ENCODE measurements around the gene STON2.

The STON2 gene

DNA sequence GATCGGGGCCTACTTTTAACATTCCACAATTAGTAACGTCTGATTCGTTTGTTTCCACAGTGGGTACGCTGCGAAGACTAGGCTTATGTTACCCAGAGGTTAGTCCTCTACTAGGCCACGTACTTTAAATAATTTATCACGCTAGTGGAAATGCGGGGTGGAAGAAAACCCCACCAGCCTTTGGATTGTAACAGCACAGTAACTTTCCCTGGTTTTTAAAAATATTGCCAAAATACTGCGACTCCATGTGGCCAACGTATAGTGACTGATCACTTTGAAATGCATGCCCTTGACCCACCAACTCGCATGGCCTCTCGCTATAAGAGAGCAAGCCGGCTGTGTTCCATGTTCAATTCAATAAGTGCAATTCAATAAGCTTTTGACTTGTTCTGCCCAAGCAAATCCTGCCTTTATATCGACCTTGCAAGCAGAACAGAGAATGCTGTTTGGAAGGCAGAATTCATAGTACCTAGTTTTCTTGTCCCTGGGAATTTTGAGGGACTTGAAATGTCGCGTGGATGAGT lies 178.5 kb downstream of the STON2 start:
- Histone ChIP-seq H3K9me3 (ENCODE audit: low read length) (no peaks in the 10 kb centered on the region), H3K4me1 (ENCODE audit: insufficient read depth, low read length) (peaks cover 25% of the 10 kb centered on the region), H3K4me3 (ENCODE audit: low read length) (peak overlapping the region; percentile 67)

DNA sequence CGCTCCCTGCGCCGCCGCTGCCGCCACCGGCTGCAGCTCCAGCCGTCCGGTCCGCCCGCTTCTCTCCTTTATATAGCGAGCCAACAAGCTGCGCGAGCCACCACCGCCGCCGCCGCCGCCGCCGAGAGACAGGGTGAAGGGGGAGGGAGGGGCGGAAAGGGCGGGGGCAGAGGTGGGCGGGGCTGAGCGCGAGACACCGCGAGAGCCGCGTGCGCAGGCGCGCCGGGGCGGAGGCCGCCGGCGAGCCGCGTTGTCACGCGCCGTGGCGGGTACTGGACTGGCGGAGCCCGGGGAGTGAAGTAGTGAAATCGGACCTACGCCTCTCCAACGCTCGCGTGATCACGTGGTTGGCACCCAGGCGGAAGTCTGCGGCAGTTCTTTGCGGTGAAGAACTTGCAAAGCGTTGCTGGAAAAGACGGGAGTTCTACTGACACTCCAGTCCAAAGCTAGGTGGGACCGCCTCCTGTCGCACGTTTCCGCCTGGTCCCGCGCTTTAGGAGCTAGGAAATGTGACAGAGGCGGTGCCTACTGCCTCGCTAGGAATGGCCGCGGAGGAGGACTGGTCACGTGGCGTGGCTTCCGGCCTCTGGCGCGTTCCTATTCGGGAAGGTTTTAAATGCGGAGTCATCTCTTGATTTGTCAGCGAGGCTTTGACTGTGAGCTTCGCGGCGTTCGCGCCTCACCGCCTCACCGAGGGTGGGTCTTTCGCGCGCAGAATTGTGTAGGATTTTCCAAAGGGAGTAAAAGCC lies 179.1 kb downstream of the STON2 start, which contains the start of gene GTF2A1:
GTF2A1 (minus strand) TSS at position 130 of the 749 bp plus-strand sequence. CDS start 441 bp downstream, outside the sequence.
- H3K4me3 ChIP-seq (ENCODE audit: low read length): peak within 1 kb of the TSS; percentile 97
- H3K36me3 ChIP-seq (ENCODE audit: insufficient read depth, low read length): peaks cover 7% of the 10 kb centered on the region
- peaks cover 25% of the 10 kb centered on the region for H3K4me1 ChIP-seq (ENCODE audit: insufficient read depth, low read length)
- H2AFZ ChIP-seq (ENCODE audit: low read depth, low read length): peak within 1 kb of the TSS; percentile 75
- no peaks in the 10 kb centered on the region for H3K27me3 ChIP-seq (ENCODE audit: insufficient read depth, low read length)
- H3K9me3 ChIP-seq (ENCODE audit: low read length): no peaks in the 10 kb centered on the region

More for the DNA sequence above, 178.5 kb downstream of the STON2 start:
- H3K36me3 ChIP-seq (ENCODE audit: insufficient read depth, low read length): peaks cover 1% of the 10 kb centered on the region
- H2AFZ ChIP-seq (ENCODE audit: low read depth, low read length): peak overlapping the region; percentile 75
- H3K27me3 ChIP-seq (ENCODE audit: insufficient read depth, low read length): no peaks in the 10 kb centered on the region

DNA sequence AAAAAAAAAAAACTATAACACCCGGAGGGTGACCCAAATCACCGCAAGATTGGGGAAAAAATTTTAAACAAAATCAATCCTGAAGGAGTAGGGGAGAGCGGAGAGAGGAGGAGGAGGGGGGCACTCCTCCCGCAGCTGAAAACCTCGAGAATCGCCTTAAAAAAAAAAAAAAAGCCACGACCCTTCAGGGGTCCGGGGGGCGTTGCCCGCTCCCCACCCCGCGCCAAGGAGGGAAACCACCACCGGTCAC lies 179.6 kb downstream of the STON2 start:
- Histone ChIP-seq H3K9me3 (ENCODE audit: low read length) (no peaks in the 10 kb centered on the region), H3K27me3 (ENCODE audit: insufficient read depth, low read length) (no peaks in the 10 kb centered on the region), H2AFZ (ENCODE audit: low read depth, low read length) (no peak overlapping the region), H3K36me3 (ENCODE audit: insufficient read depth, low read length) (peaks cover 12% of the 10 kb centered on the region), H3K4me3 (ENCODE audit: low read length) (peak overlapping the region; percentile 91), H3K4me1 (ENCODE audit: insufficient read depth, low read length) (peaks cover 25% of the 10 kb centered on the region)

DNA sequence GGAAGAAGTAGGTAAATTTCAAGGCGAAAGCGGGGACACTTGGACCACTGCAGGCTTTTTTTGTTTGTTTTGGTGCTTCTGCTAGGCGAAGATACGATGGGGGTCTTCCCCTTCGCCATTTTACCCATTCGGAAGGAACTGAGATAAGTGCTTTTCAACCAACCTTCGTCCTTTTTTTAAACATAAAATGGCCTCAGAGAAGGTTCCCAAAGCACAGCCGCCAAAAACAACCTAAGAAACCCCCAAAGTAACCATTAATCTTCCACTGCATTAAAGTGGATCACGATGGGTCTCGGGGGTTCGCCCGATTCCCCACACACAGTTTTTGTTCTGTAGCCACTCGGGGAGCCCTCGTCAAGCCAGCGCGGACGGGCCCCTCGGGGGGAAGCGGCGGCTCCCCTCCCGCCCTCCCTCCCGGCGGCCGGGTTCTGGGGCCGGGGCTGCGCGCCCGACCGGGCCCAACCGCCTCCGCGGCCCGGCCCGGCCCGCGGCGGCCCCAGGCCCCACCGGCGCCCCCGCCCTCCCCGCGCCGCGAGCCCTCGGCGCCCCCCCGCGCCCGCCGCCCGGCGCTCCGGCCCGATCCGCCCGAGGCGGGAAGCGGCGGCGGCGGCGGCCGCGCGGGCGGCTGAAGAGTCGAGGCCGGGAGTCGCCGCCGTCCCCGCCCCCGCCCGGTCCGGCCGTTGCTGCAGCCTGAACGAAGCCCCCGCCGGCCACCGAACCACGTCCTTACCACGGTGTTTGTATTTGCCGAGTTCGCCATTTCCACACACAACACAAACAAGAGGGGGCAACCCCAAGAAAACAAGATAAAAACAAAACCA lies 180.2 kb downstream of the STON2 start:
- Histone ChIP-seq H2AFZ (ENCODE audit: low read depth, low read length) (no peak overlapping the region), H3K9me3 (ENCODE audit: low read length) (no peaks in the 10 kb centered on the region), H3K4me1 (ENCODE audit: insufficient read depth, low read length) (peaks cover 25% of the 10 kb centered on the region), H3K27me3 (ENCODE audit: insufficient read depth, low read length) (no peaks in the 10 kb centered on the region), H3K4me3 (ENCODE audit: low read length) (peak overlapping the region; percentile 97), H3K36me3 (ENCODE audit: insufficient read depth, low read length) (peaks cover 17% of the 10 kb centered on the region)

DNA sequence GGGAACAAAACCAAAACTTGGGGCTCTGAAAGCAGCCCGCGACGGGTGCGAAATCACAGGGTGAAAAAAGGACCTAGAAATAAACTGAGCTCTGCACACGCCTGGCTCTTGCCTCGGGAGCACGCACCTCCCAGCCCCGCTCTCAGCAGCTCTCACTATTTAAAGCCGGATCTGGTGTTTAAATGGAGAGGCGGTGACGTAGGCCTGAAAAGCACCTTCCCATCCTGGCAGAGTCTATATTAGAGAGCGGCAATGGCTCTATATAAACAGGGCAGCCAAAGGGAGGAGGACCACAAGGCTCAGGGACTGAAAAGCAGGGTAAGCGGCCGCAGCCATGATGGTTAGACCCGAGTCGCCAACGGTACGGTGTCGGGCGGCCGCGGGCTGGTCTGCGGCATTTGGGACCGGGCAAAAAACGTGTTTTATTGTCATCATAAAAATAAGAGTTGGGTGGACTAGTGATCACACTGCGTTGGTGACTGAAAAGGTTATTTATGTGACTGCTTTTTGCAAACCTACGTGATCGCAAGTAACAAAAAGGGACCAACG lies 180.8 kb downstream of the STON2 start:
- Histone ChIP-seq H3K9me3 (ENCODE audit: low read length) (no peaks in the 10 kb centered on the region), H3K4me1 (ENCODE audit: insufficient read depth, low read length) (peaks cover 25% of the 10 kb centered on the region), H2AFZ (ENCODE audit: low read depth, low read length) (no peak overlapping the region), H3K27me3 (ENCODE audit: insufficient read depth, low read length) (no peaks in the 10 kb centered on the region), H3K36me3 (ENCODE audit: insufficient read depth, low read length) (peaks cover 21% of the 10 kb centered on the region), H3K4me3 (ENCODE audit: low read length) (peak overlapping the region; percentile 97)

DNA sequence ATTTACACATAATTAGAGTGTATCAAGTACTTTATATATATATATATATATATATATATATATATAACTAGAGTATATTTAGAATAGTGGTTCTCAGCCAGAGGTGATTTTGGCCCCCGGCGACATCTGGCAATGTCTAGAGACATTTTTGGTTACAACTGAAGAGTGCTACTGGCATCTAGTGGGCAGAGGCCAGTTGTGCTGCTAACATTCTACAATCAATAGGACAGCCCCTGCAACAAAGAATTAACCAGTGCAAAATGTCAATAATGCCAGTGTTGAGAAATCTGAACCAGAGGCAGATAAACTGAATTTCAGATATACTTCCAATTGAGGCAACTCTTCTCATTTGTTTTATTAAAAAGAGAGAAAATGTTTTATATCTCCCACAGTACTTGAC lies 188.3 kb downstream of the STON2 start:
- Histone ChIP-seq H2AFZ (ENCODE audit: low read depth, low read length) (no peak overlapping the region), H3K9me3 (ENCODE audit: low read length) (peaks cover 3% of the 10 kb centered on the region), H3K27me3 (ENCODE audit: insufficient read depth, low read length) (no peaks in the 10 kb centered on the region), H3K4me1 (ENCODE audit: insufficient read depth, low read length) (no peaks in the 10 kb centered on the region), H3K36me3 (ENCODE audit: insufficient read depth, low read length) (peaks cover 69% of the 10 kb centered on the region), H3K4me3 (ENCODE audit: low read length) (no peak overlapping the region)
